NB4 (cell line): Measurements from ENCODE around the gene C1QTNF1.
A peak's percentile ranks its signal among the peaks of the same experiment; 100 is the strongest.

ENCODE experiments used
- DNase-seq: peaks from one replicate; pipeline ENCODE4 v3.0.0; 2010; ENCODE audit warnings: low read depth
- H3K4me3 ChIP-seq: one replicate; pipeline ENCODE4 v1.5.1; 2011; ENCODE audit warnings: mild to moderate bottlenecking, low read depth, low read length, moderate library complexity
- CTCF ChIP-seq: IDR thresholded peaks from one replicate; pipeline ENCODE4 v1.5.1; 2012; ENCODE audit warnings: low read depth, low read length
- MAX ChIP-seq: IDR thresholded peaks from 2 replicates; pipeline ENCODE4 v1.6.1; 2011; ENCODE audit warnings: low read depth, low read length
- MYC ChIP-seq: IDR thresholded peaks from 2 replicates; pipeline ENCODE4 v1.6.1; 2011; ENCODE audit warnings: low read depth, low read length
- POLR2A ChIP-seq: IDR thresholded peaks from 2 replicates; pipeline ENCODE4 v1.6.1; 2011; ENCODE audit warnings: mild to moderate bottlenecking; ENCODE audit not compliant: insufficient read length; ENCODE audit errors: extremely low read depth

Gene C1QTNF1

GRCh38 chr17:78986048-78986648 is 37.8 kb upstream of the C1QTNF1 start:
- TF ChIP-seq POLR2A, result no peak
- TF ChIP-seq CTCF, result peak; percentile 31

GRCh38 chr17:78986649-78987328 is 37.2 kb upstream of the C1QTNF1 start:
- no peak for TF ChIP-seq MAX
- no peak for TF ChIP-seq POLR2A
- no peak for TF ChIP-seq MYC
- TF ChIP-seq CTCF, result no peak
- DNase-seq, result peak; percentile 63
- H3K4me3 ChIP-seq, result no peak overlapping the region

More at GRCh38 chr17:78986048-78986648, 37.8 kb upstream of the C1QTNF1 start:
- no peak overlapping the region for H3K4me3 ChIP-seq
- peak; percentile 78 for DNase-seq

- no peak overlapping the region for H3K4me3 ChIP-seq
- no peak for DNase-seq
- TF ChIP-seq MYC, result no peak
- no peak for TF ChIP-seq MAX
- TF ChIP-seq POLR2A, result no peak
- no peak for TF ChIP-seq CTCF
Observed at GRCh38 chr17:78988152-78988551, 35.8 kb upstream of the C1QTNF1 start.

- TF ChIP-seq POLR2A (no peak), MAX (no peak), MYC (no peak), CTCF (no peak)
- no peak overlapping the region for H3K4me3 ChIP-seq
- no peak for DNase-seq
Observed at GRCh38 chr17:78990349-78991016, 33.5 kb upstream of the C1QTNF1 start.

- DNase-seq, result no peak
- TF ChIP-seq MAX (no peak), CTCF (no peak)
- no peak overlapping the region for H3K4me3 ChIP-seq
Observed at GRCh38 chr17:78991017-78991738, 32.8 kb upstream of the C1QTNF1 start.
